ENCODE measurements around the gene SNX30. TPM values are rescaled to one million over a fixed set of nuclear protein-coding genes. Genes with fewer than 3 reads are reported as not detected.

Gene SNX30
- total and polyA plus RNA-seq, 12 donors: 0.88 to 7.2 (median 3.8) TPM

GRCh38 chr9:112793213-112793810 is 42.8 kb downstream of the SNX30 start:
- peak; percentile 36 to 71 for DNase-seq
- intact Hi-C loops (cut with DNase I): loop anchor here in 2 of 10 donors (5.0 kb wide), 2 partner anchors 76 to 1376 kb away; partner anchors contain the start of gene INIP (in 1 of the 2)
- H3K27me3 ChIP-seq: no peaks in the 10 kb centered on the region
- H3K4me3 ChIP-seq: no peak overlapping the region
- TF ChIP-seq, protein P1, sequence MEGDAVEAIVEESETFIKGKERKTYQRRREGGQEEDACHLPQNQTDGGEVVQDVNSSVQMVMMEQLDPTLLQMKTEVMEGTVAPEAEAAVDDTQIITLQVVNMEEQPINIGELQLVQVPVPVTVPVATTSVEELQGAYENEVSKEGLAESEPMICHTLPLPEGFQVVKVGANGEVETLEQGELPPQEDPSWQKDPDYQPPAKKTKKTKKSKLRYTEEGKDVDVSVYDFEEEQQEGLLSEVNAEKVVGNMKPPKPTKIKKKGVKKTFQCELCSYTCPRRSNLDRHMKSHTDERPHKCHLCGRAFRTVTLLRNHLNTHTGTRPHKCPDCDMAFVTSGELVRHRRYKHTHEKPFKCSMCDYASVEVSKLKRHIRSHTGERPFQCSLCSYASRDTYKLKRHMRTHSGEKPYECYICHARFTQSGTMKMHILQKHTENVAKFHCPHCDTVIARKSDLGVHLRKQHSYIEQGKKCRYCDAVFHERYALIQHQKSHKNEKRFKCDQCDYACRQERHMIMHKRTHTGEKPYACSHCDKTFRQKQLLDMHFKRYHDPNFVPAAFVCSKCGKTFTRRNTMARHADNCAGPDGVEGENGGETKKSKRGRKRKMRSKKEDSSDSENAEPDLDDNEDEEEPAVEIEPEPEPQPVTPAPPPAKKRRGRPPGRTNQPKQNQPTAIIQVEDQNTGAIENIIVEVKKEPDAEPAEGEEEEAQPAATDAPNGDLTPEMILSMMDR (IDR thresholded peaks at IDR 0.05): peak in 8 of 9 donors; percentile 25 to 78 (median 62)
- 63 to 68% methylated on average over 5 of the region's 5 CpGs for WGBS, 2 donors
- peak; percentile 59 to 88 (median 74) for ATAC-seq
- no peaks in the 10 kb centered on the region for H3K36me3 ChIP-seq
- no peaks in the 10 kb centered on the region for H3K9me3 ChIP-seq
- H3K27ac ChIP-seq: no peak overlapping the region
- peaks cover 0 to 18% (median 7%) of the 10 kb centered on the region in 9 donors for H3K4me1 ChIP-seq

DNA sequence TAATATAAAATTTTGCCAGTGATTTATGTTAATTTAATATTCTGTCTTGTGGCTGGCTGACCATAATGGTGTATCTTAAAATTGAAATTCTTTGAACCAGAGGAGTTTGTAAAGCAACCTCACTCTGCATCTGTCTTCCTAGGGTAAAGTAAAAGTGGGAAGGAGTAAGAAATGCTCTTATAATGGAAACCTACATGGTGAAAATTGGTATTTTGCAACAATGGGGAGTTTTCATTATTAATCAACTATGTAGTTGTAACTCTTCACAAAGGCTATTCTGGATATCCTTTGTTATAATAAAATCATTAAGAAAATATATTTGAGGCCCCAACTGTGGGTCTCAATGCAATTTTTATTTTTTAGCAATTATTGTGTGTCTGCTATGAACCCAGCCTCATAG is 44.2 kb downstream of the SNX30 start:
- intact Hi-C loops (cut with DNase I): loop anchor here in 2 of 10 donors (5.0 kb wide), 2 partner anchors 77 to 1377 kb away; partner anchors contain the start of gene INIP (in 1 of the 2)
- ATAC-seq (no peak), DNase-seq (no peak)
- TF ChIP-seq, protein P1 (IDR thresholded peaks at IDR 0.05): no peak
- Histone ChIP-seq H3K4me1 (peaks cover 0 to 10% (median 0%) of the 10 kb centered on the region in 9 donors), H3K27ac (no peak overlapping the region), H3K27me3 (no peaks in the 10 kb centered on the region), H3K4me3 (no peak overlapping the region), H3K36me3 (no peaks in the 10 kb centered on the region), H3K9me3 (no peaks in the 10 kb centered on the region)

DNA sequence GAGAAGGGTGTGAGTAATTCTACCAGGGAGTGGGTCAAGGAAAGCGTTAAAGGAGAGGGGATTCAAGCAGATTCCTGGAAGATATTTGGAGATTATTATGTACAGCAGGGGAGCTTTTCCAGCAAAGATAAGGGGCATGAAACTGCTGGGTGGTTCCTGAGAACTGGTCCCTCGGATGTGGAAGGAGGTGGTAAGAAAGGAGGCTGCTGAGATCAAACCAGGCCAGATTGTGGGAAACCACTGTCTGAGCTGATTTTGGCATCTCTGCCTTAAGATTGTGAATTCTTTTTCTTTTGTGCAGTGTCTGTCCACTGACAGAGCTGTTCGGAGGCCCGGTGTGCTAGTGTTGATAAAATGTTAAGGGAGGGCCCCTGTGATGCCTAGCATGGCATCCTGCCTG is 45.4 kb downstream of the SNX30 start:
- no peaks in the 10 kb centered on the region for H3K9me3 ChIP-seq
- H3K27ac ChIP-seq: no peak overlapping the region
- H3K36me3 ChIP-seq: no peaks in the 10 kb centered on the region
- TF ChIP-seq, protein P1 (IDR thresholded peaks at IDR 0.05): no peak
- no peak for ATAC-seq
- 42 to 47% methylated on average over 4 of the region's 4 CpGs for WGBS, 2 donors
- H3K4me1 ChIP-seq: peaks cover 0 to 7% (median 0%) of the 10 kb centered on the region in 9 donors
- no peak for DNase-seq
- H3K27me3 ChIP-seq: no peaks in the 10 kb centered on the region
- intact Hi-C loops (cut with DNase I): no loop called here
- no peak overlapping the region for H3K4me3 ChIP-seq

- intact Hi-C loops (cut with DNase I): no loop called here
- ATAC-seq (no peak), DNase-seq (no peak)
- 75 to 82% methylated on average over 8 of the region's 8 CpGs for WGBS, 2 donors
- H3K4me3 ChIP-seq: no peak overlapping the region
- H3K27me3 ChIP-seq: no peaks in the 10 kb centered on the region
- H3K4me1 ChIP-seq: peaks cover 0 to 7% (median 0%) of the 10 kb centered on the region in 9 donors
- H3K9me3 ChIP-seq: no peaks in the 10 kb centered on the region
- TF ChIP-seq, protein P1 (IDR thresholded peaks at IDR 0.05): no peak
- H3K36me3 ChIP-seq: no peaks in the 10 kb centered on the region
- no peak overlapping the region for H3K27ac ChIP-seq
Measured at GRCh38 chr9:112796485-112796884, 45.9 kb downstream of the SNX30 start.

All from heart right ventricle (tissue), 16 donors.